GM12878 (cell line): ENCODE results near the gene CHL1. TPM values are rescaled to one million over a fixed set of nuclear protein-coding genes. Genes with fewer than 3 reads are reported as not detected.

Experiments used
- ATAC-seq: fragments of 200-7000 bp; cut with Tn5 transposase; 3 replicates; pipeline ENCODE4 v1.9.1; 2020; ENCODE audit warnings: mild to moderate bottlenecking, moderate library complexity
- BruUV-seq: library from RNA; stranded (reverse); fragments of 400-500 nt; replicated peaks from 2 replicates; lab custom pipeline; 2021; lab: Mats Ljungman, UMichigan
- CTCF ChIA-PET: fragments of 300-600 bp; sonication (Branson Sonifier 250); formaldehyde crosslinking; extraction: SDS; loops from one replicate; lab custom pipeline; 2021; ENCODE audit warnings: inconsistent platforms; lab: Yijun Ruan, JAX
- POLR2A ChIA-PET: fragments of 350-600 bp; formaldehyde crosslinking; extraction: SDS; loops from one replicate; lab custom pipeline; 2021; ENCODE audit warnings: inconsistent platforms; lab: Charles Lee
- RAD21 ChIA-PET: fragments of 300-600 bp; sonication (Branson Sonifier 250); formaldehyde crosslinking; loops from one replicate; lab custom pipeline; 2023; ENCODE audit warnings: antibody characterized with exemption; ENCODE audit not compliant: unreplicated experiment; lab: Charles Lee
- SMC1A ChIA-PET: fragments of 300-600 bp; sonication (Branson Sonifier 250); formaldehyde crosslinking; loops from one replicate; lab custom pipeline; 2023; ENCODE audit not compliant: unreplicated experiment, uncharacterized antibody; lab: Charles Lee
- DNase-seq: peaks from one replicate; pipeline ENCODE4 v3.0.0-alpha.2; 2011; ENCODE audit warnings: low read depth, low spot score
- FAIRE-seq: peaks from 3 replicates; lab custom pipeline; 2011; peaks lifted over from hg19 to GRCh38; lab: Jason Lieb, UNC
- H2AFZ ChIP-seq: 2 replicates; pipeline ENCODE4 v1.6.0; 2011; ENCODE audit warnings: low read depth, low read length, control low read depth; ENCODE audit not compliant: control insufficient read depth
- H3K27ac ChIP-seq: 2 replicates; pipeline ENCODE4 v1.5.1; 2011; ENCODE audit warnings: control low read depth; ENCODE audit not compliant: control insufficient read depth, insufficient read depth
- H3K27me3 ChIP-seq, 2 experiments: replicated peaks in 1 of 2; 2 replicates each; pipeline versions ENCODE4 v1.6.0 to v1.6.1; 2011; ENCODE audit warnings: low read length in 1 of 2; ENCODE audit not compliant: control insufficient read depth in 2 of 2, insufficient read depth in 2 of 2
- H3K36me3 ChIP-seq, 2 experiments: 2 replicates each; pipeline ENCODE4 v1.5.1; 2011; ENCODE audit warnings: low read length in 1 of 2; ENCODE audit not compliant: control insufficient read depth in 2 of 2, insufficient read depth in 2 of 2
- H3K4me1 ChIP-seq: 2 replicates; pipeline ENCODE4 v1.6.1; 2011; ENCODE audit warnings: mild to moderate bottlenecking, low read length, moderate library complexity, mixed read lengths; ENCODE audit not compliant: control insufficient read depth, insufficient read depth
- H3K4me2 ChIP-seq: 2 replicates; pipeline ENCODE4 v1.6.0; 2011; ENCODE audit warnings: control low read depth; ENCODE audit not compliant: control insufficient read depth, insufficient read depth
- H3K4me3 ChIP-seq: fragments of 200-600 bp; sonication (generic); 2 replicates; pipeline ENCODE4 v1.5.1; 2016
- H3K79me2 ChIP-seq: 2 replicates; pipeline ENCODE4 v1.6.0; 2011; ENCODE audit warnings: low read length; ENCODE audit not compliant: control insufficient read depth, insufficient read depth
- H3K9ac ChIP-seq: 2 replicates; pipeline ENCODE4 v1.8.0; 2011; ENCODE audit warnings: low read length, control low read depth, mixed read lengths; ENCODE audit not compliant: control insufficient read depth, insufficient read depth
- H3K9me3 ChIP-seq: replicated peaks from 3 replicates; pipeline ENCODE4 v1.5.1; 2011; ENCODE audit warnings: mild to moderate bottlenecking, low read length; ENCODE audit not compliant: control insufficient read depth, insufficient read depth
- H4K20me1 ChIP-seq: 2 replicates; pipeline ENCODE4 v1.6.0; 2011; ENCODE audit not compliant: control insufficient read depth, insufficient read depth
- BCL11A ChIP-seq: IDR thresholded peaks from 2 replicates; pipeline ENCODE4 v1.6.1; 2011; ENCODE audit warnings: low read depth, low read length
- CUX1 ChIP-seq: IDR thresholded peaks from 2 replicates; pipeline ENCODE4 v1.6.1; 2012; ENCODE audit warnings: improper control_type of control experiment, low read depth, low read length; ENCODE audit not compliant: insufficient replicate concordance
- ELK1 ChIP-seq: IDR thresholded peaks from 2 replicates; pipeline ENCODE4 v1.6.1; 2012; ENCODE audit warnings: low read depth, low read length, improper control_type of control experiment
- KLF5 ChIP-seq: fragments of 450-650 bp; IDR thresholded peaks from 2 replicates; pipeline ENCODE4 v1.6.1; 2014; ENCODE audit warnings: mild to moderate bottlenecking; ENCODE audit not compliant: partially characterized antibody
- POU2F2 ChIP-seq: IDR thresholded peaks from 3 replicates; pipeline ENCODE4 v1.6.1; 2011; ENCODE audit warnings: low read depth, mild to moderate bottlenecking, low read length, borderline replicate concordance
- WGBS: methylation state at CpG from one replicate; pipeline ENCODE4 v1.1.6; 2016; ENCODE audit warnings: low lambda C conversion rate; ENCODE audit not compliant: insufficient replicate concordance, insufficient coverage; ENCODE audit errors: missing lambda C conversion rate; 5-methylcytosine and 5-hydroxymethylcytosine counted together
- in situ Hi-C: fragments of 300-500 bp; cut with MboI; formaldehyde crosslinking; loops from 9 replicates; pipeline ENCODE4 v1.14.3; 2018; ENCODE audit warnings: mixed read lengths
- intact Hi-C: fragments of 100-400 bp; cut with micrococcal nuclease; formaldehyde crosslinking; loops from one replicate; pipeline ENCODE4 v1.14.2; 2022; ENCODE audit not compliant: unreplicated experiment
- polyA plus RNA-seq, 11 experiments: library from polyadenylated mRNA; depleted of rRNA in 4 of 11; unstranded in 6 of 11; stranded (reverse) in 5 of 11; fragments of >200 nt; fragmentation: Nextera tagmentation in 4 of 11; fragmentation: Illumina TruSeq in 1 of 11; extraction: Ambion mirVana in 4 of 11; extraction: Trizol in 1 of 11; gene quantifications; 1 replicate in 1 of 11; 2 replicates in 10 of 11; pipeline versions ENCODE4 v1.2.1 to v1.2.3, GENCODE V29; 2011 to 2016; ENCODE audit warnings: inconsistent platforms in 2 of 11, missing spikeins in 2 of 11, low read depth in 1 of 11
- total RNA-seq, 4 experiments: library from RNA; depleted of rRNA in 3 of 4; stranded (reverse); fragments of >200 nt in 3 of 4; fragmentation: Illumina TruSeq in 1 of 4; extraction: Trizol in 1 of 4; gene quantifications; 2 replicates each; pipeline versions ENCODE4 v1.2.1 to v1.2.3, GENCODE V29; 2013 to 2021

Gene CHL1
- total and polyA plus RNA-seq, 10 of the 15 experiments (the other 5 are each of a cell fraction or from before 2014, with no cell fraction given): 0.71 to 30.4 (median 1.8) TPM

DNA sequence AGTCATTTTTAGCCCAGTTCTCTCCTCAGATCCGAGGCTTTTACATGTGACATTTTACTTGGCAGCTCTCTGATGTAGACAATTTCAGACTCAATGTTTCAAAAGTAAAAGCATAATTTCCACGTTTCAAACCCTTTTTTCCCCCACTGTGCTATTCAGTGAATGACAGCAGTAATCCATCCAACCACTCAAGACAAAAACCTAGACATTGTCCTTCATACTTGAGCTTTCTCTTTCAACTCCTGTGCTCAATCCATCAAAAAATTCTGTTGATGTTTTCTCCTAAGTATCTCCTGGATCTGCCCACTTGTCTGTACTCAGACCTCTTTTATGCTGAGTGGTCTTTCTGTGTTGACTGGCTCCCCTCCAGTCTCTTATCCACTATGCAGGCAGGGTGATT is 214.7 kb downstream of the CHL1 start:
- ChIA-PET POLR2A (no interaction called here), RAD21 (no interaction called here), SMC1A (interaction anchor here (1.5 kb wide), 1 partner anchor 9 kb away, joined by 5 read pairs; no protein-coding TSS in a partner anchor), CTCF (interaction anchor here (0.9 to 1.4 kb wide), 2 partner anchors 57 to 146 kb away, joined by 3 read pairs; no protein-coding TSS in a partner anchor)
- no peak overlapping the region for H3K4me3 ChIP-seq
- WGBS: 4% methylated on average over 2 of the region's 2 CpGs
- in situ Hi-C loops (loop anchor here (10.0 kb wide), 1 partner anchor 444 kb away; no protein-coding TSS in a partner anchor), intact Hi-C loops (no loop called here)
- H4K20me1 ChIP-seq: no peaks in the 10 kb centered on the region
- ATAC-seq (no peak; the same call in 2 of the 3 replicates), FAIRE-seq (no peak), DNase-seq (no peak)
- no peaks in the 10 kb centered on the region for H3K79me2 ChIP-seq
- no peak overlapping the region for H3K27ac ChIP-seq
- H3K4me1 ChIP-seq: no peaks in the 10 kb centered on the region
- H2AFZ ChIP-seq: no peak overlapping the region
- TF ChIP-seq POU2F2: no peak
- TF ChIP-seq ELK1: no peak
- no peak for TF ChIP-seq BCL11A
- no peak for TF ChIP-seq CUX1
- no peak for TF ChIP-seq KLF5
- H3K27me3 ChIP-seq: no peaks in the 10 kb centered on the region
- no peaks in the 10 kb centered on the region for H3K36me3 ChIP-seq
- no peak overlapping the region for H3K9ac ChIP-seq
- no TSS peak for BruUV-seq
- H3K4me2 ChIP-seq: no peak overlapping the region
- no peaks in the 10 kb centered on the region for H3K9me3 ChIP-seq
